22Rv1 (cell line): Measurements from ENCODE around the gene PAGE3.

Experiments used
- H3K27ac ChIP-seq: fragments of 450-650 bp; 2 replicates; pipeline ENCODE4 v1.5.1; 2017
- ZFX ChIP-seq: fragments of 450-650 bp; IDR thresholded peaks from 2 replicates; pipeline ENCODE4 v1.6.1; 2017; ENCODE audit warnings: antibody characterized with exemption, borderline replicate concordance
- TF ChIP-seq, protein P1 (sequence below): fragments of 450-650 bp; IDR thresholded peaks from 2 replicates; pipeline ENCODE4 v1.5.1; 2017; ENCODE audit warnings: mild to moderate bottlenecking

Gene PAGE3, protein sequence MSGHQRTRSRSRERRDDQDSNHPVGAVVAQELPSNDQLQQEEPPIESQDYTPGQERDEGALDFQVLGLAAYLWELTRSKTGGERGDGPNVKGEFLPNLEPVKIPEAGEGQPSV

GRCh38 chrX:55264816-55265215 is at the start of gene PAGE3:
PAGE3 (minus strand) TSS chrX:55264916; CDS start chrX:55263903, 1,013 bp downstream.
- TF ChIP-seq, protein P1, sequence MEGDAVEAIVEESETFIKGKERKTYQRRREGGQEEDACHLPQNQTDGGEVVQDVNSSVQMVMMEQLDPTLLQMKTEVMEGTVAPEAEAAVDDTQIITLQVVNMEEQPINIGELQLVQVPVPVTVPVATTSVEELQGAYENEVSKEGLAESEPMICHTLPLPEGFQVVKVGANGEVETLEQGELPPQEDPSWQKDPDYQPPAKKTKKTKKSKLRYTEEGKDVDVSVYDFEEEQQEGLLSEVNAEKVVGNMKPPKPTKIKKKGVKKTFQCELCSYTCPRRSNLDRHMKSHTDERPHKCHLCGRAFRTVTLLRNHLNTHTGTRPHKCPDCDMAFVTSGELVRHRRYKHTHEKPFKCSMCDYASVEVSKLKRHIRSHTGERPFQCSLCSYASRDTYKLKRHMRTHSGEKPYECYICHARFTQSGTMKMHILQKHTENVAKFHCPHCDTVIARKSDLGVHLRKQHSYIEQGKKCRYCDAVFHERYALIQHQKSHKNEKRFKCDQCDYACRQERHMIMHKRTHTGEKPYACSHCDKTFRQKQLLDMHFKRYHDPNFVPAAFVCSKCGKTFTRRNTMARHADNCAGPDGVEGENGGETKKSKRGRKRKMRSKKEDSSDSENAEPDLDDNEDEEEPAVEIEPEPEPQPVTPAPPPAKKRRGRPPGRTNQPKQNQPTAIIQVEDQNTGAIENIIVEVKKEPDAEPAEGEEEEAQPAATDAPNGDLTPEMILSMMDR: no peak
- no peak for TF ChIP-seq ZFX

GRCh38 chrX:55312655-55313054 is 47.9 kb upstream of the PAGE3 start:
- TF ChIP-seq, protein P1: no peak
- no peak for TF ChIP-seq ZFX
- no peak overlapping the region for H3K27ac ChIP-seq

More at GRCh38 chrX:55264816-55265215, at the start of gene PAGE3:
- H3K27ac ChIP-seq: no peak within 1 kb of the TSS

DNA sequence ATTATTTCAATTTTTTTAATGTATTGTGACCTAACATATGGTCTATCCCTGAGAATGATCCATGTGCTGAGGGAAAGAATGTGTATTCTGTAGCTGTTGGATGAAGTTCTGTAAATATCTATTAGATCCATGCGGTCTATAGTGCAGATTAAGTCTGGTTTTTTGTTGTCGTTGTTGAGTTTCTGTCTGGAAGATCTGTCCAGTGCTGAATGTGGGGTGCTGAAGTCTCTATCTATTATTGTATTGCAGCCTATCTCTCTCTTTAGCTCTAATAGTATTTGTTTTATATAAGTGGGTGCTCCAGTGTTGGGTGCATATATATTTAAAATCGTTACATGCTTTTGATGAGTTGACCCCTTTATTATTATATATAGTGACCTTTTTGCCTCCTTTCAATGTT is 26.2 kb upstream of the PAGE3 start:
- no peak overlapping the region for H3K27ac ChIP-seq
- TF ChIP-seq, protein P1: no peak
- no peak for TF ChIP-seq ZFX

GRCh38 chrX:55279832-55280231 is 15.1 kb upstream of the PAGE3 start:
- TF ChIP-seq, protein P1: no peak
- no peak overlapping the region for H3K27ac ChIP-seq

DNA sequence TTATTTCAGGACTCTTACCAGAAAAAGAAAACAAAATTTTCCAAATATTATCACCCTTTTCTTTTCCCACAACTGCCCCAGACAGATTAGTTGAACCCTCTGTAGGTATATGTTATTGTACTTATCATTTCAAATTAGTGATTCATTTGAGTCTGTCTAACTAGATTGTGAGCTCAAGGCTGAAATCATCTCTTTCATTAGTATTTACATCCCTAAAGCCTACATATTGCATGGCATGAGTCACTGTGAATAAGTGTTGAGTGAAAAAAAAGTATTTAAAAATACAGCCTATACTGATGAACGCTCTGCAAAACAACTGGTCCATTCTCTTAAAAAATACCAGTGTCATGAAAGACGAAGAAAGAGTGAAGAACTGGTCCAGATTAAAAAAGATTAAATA is 3.9 kb downstream of the PAGE3 start:
- H3K27ac ChIP-seq: no peak overlapping the region
- no peak for TF ChIP-seq ZFX
- TF ChIP-seq, protein P1: no peak

DNA sequence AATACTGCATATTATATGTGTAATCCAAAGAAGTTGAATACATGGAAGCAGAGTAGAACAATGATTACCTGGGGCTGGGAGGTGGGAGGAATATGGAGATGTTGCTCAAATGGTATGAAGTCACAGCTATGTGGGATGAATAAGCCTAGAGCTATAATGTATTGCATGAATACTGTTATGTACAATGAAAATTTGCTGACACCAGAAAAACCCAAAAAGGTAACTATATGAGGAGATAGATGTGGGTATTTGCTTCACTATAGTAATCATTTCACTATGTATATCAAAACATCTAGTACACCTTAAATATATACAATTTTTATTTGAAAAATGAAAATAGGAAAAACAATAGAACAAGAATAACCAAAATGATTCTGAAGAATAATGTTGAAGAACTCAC is 11.2 kb downstream of the PAGE3 start:
- no peak overlapping the region for H3K27ac ChIP-seq
- TF ChIP-seq, protein P1: no peak
- no peak for TF ChIP-seq ZFX

- H3K27ac ChIP-seq: no peak overlapping the region
- no peak for TF ChIP-seq ZFX
- TF ChIP-seq, protein P1: no peak
These were observed 23.9 kb downstream of the PAGE3 start for GRCh38 chrX:55240788-55241340.
